Sigmoid colon (tissue), 7 donors: ENCODE measurements around the gene CENPM. TPM values are rescaled to one million over a fixed set of nuclear protein-coding genes. Genes with fewer than 3 reads are reported as not detected.
A peak's percentile ranks its signal among the peaks of the same experiment; 100 is the strongest.

Source experiments
- DNase-seq: peaks from one replicate; pipeline ENCODE4 v3.0.0-alpha.2; 2019
- H3K27ac ChIP-seq, 4 donors: fragments of 200-600 bp; sonication (generic); one replicate each; pipeline ENCODE4 v1.5.1; 2016 to 2019; ENCODE audit warnings: mild to moderate bottlenecking in 1 of 4
- H3K27me3 ChIP-seq, 3 donors: fragments of 200-600 bp; sonication (generic); one replicate each; pipeline ENCODE4 v1.5.1; 2019; ENCODE audit warnings: mild to moderate bottlenecking in 1 of 3
- H3K36me3 ChIP-seq, 4 donors: fragments of 200-600 bp; sonication (generic); one replicate each; pipeline ENCODE4 v1.5.1; 2016 to 2019
- H3K4me1 ChIP-seq, 4 donors: fragments of 200-600 bp; sonication (generic); one replicate each; pipeline ENCODE4 v1.5.1; 2017 to 2019
- H3K4me3 ChIP-seq, 4 donors: fragments of 200-600 bp; sonication (generic); one replicate each; pipeline ENCODE4 v1.5.1; 2017 to 2019; ENCODE audit warnings: mild to moderate bottlenecking in 2 of 4, moderate library complexity in 1 of 4
- H3K9me3 ChIP-seq, 4 donors: fragments of 200-600 bp in 3 of 4; sonication (generic) in 3 of 4; one replicate each; pipeline versions ENCODE4 v1.5.1 to v1.6.1; 2013 to 2019
- EP300 ChIP-seq, 4 donors: sonication (generic); formaldehyde crosslinking; IDR thresholded peaks; one replicate each; pipeline ENCODE4 v1.6.1; 2017; ENCODE audit warnings: antibody characterized with exemption in 4 of 4
- POLR2A ChIP-seq, 2 donors: fragments of 450-650 bp; IDR thresholded peaks; one replicate each; pipeline ENCODE4 v1.6.1; 2016; ENCODE audit warnings: antibody characterized with exemption in 2 of 2, mild to moderate bottlenecking in 2 of 2, moderate library complexity in 2 of 2
- POLR2AphosphoS5 ChIP-seq, 4 donors: sonication (generic); formaldehyde crosslinking; IDR thresholded peaks; one replicate each; pipeline ENCODE4 v1.6.1; 2017; ENCODE audit warnings: antibody characterized with exemption in 4 of 4
- WGBS, 2 donors: extraction: QIAGEN DNeasy Blood & Tissue Kit; methylation state at CpG; one replicate each; pipeline ENCODE4 v1.1.7; 2013; 5-methylcytosine and 5-hydroxymethylcytosine counted together
- intact Hi-C: fragments of 100-400 bp; cut with DNase I; formaldehyde crosslinking; loops from one replicate; pipeline ENCODE4 v1.15.1; 2023
- polyA plus RNA-seq, 3 donors: library from polyadenylated mRNA; stranded (reverse); fragments of 200-250 nt; gene quantifications; one replicate each; pipeline ENCODE4 v1.2.3, GENCODE V29; 2013
- total RNA-seq, 4 donors: library from RNA; depleted of rRNA; stranded (reverse); fragments of >200 nt; gene quantifications; one replicate each; pipeline ENCODE4 v1.1.0, GENCODE V29; 2016
- TF ChIP-seq, protein P1 (sequence below), 4 experiments: fragments of 450-650 bp in 3 of 4; fragments of 200-600 bp in 1 of 4; IDR thresholded peaks; one replicate each; pipeline ENCODE4 v1.5.1; 2016 to 2019; ENCODE audit warnings: antibody characterized with exemption in 4 of 4, mild to moderate bottlenecking in 3 of 4, moderate library complexity in 2 of 4
- donor health status: healthy with polysubstance abuse.
- donor health status: Bipolar disorder and iron deficiency.
- donor health status: healthy.

Gene CENPM
- total and polyA plus RNA-seq, 7 donors: 1.1 to 48.5 (median 14.7) TPM; not detected in 1

DNA sequence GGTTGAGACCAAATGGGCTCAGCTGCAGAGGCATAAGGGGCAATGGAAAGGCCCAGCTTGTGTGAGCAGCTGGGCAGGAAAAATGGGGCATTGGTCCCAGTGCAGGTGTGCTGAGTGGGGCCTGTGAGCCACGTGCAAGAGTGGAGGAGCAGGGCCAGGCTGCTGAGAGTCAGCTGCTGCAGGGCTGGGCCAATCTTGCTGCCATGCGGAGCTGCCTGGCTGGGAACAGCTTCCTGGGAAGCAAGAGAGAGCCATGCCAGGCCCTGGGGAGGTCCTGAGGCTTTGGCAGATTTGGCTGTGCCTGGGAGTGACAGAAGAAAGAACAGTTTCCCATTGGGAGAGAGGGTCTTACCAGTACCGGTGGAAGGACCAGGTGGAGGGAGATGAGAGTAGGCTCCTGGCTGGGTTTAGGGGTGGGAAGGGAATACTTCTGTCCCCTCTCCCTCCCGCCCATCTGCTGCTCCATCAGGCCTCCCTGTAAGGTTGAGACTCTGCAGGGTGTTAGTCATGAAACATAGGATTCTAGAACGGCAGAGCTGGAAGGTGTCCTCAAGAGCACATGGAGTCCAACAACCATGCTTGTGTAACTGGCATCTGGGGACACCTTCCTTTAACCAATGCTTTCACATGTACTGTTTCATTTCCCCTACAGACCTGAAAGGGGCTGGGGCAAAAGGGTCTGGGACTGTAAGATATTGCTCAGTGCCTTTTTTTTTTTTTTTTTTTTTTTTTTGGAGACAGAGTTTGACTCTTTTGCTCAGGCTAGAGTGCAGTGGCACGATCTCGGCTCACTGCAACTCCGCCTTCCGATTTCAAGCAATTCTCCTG is 32.7 kb upstream of the CENPM start:
- no peak overlapping the region for H3K27ac ChIP-seq
- H3K36me3 ChIP-seq: no peaks in the 10 kb centered on the region
- WGBS, 2 donors: 81 to 82% methylated on average over 9 of the region's 9 CpGs
- no peak for DNase-seq
- H3K4me1 ChIP-seq: peaks cover 0 to 12% (median 11%) of the 10 kb centered on the region in 4 donors
- TF ChIP-seq, protein P1, sequence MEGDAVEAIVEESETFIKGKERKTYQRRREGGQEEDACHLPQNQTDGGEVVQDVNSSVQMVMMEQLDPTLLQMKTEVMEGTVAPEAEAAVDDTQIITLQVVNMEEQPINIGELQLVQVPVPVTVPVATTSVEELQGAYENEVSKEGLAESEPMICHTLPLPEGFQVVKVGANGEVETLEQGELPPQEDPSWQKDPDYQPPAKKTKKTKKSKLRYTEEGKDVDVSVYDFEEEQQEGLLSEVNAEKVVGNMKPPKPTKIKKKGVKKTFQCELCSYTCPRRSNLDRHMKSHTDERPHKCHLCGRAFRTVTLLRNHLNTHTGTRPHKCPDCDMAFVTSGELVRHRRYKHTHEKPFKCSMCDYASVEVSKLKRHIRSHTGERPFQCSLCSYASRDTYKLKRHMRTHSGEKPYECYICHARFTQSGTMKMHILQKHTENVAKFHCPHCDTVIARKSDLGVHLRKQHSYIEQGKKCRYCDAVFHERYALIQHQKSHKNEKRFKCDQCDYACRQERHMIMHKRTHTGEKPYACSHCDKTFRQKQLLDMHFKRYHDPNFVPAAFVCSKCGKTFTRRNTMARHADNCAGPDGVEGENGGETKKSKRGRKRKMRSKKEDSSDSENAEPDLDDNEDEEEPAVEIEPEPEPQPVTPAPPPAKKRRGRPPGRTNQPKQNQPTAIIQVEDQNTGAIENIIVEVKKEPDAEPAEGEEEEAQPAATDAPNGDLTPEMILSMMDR (IDR thresholded peaks at IDR 0.05): no peak
- TF ChIP-seq POLR2AphosphoS5 (IDR thresholded peaks at IDR 0.05) (no peak), EP300 (IDR thresholded peaks at IDR 0.05) (no peak), POLR2A (IDR thresholded peaks at IDR 0.05) (no peak)
- intact Hi-C loops: no loop called here
- no peak overlapping the region for H3K4me3 ChIP-seq
- no peaks in the 10 kb centered on the region for H3K9me3 ChIP-seq
- H3K27me3 ChIP-seq: peaks cover 21 to 37% (median 28%) of the 10 kb centered on the region in 3 donors

DNA sequence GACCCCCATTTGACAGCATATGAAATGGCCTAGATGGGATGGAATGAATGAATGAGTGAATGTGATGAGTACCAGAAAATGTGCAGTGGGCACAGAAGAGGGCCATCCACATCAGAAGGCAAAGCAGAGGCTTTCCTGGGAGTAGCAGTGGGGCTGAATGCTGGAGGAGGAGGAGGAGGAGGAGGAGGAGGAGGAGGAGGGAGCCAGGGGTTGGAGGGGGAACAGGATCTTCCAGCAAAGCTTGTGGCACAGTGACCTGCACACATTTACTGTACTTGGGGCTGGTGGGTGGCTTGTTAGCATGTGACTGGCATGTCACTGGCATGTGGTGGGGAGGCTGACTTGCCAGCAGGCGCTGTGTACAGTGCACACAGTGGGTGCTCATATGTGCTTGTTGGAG is 31.8 kb upstream of the CENPM start:
- intact Hi-C loops: no loop called here
- Histone ChIP-seq H3K4me3 (no peak overlapping the region), H3K9me3 (no peaks in the 10 kb centered on the region), H3K4me1 (peaks cover 0 to 12% (median 11%) of the 10 kb centered on the region in 4 donors), H3K27me3 (peaks cover 21 to 45% (median 31%) of the 10 kb centered on the region in 3 donors), H3K27ac (no peak overlapping the region), H3K36me3 (no peaks in the 10 kb centered on the region)
- DNase-seq: no peak
- TF ChIP-seq POLR2A (IDR thresholded peaks at IDR 0.05) (no peak), EP300 (IDR thresholded peaks at IDR 0.05) (no peak), POLR2AphosphoS5 (IDR thresholded peaks at IDR 0.05) (no peak)
- TF ChIP-seq, protein P1 (IDR thresholded peaks at IDR 0.05): no peak
- WGBS, 2 donors: 96 to 98% methylated on average over 1 of the region's 1 CpG

DNA sequence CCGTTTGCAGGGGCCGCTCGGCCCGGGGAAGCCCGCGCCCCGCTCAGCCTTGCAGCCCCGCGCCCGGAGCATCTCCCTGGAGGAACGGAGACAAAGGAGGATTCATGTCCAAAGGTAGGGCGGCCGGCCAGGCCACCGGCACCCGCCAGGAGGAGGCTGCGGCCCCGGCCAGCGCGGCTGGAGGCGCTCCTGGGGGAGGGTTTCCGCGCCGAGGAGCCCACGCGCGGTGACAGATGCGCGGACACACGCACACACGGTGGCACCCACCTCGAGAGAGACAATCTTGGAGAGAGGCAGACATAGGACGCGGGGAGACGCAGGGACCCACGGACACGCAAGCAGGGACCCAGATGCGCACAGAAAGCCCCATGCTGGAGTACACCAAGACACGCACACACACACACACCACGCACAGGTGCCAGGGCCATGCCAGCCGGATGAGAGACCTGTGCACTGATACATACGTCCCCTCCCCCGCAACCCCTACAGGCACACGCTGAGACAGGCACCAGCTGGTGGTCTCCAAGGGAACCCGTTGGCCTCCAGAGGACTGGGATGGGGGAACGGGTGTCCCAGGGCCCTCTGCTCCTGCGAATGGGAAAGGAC is 30.1 kb upstream of the CENPM start:
- Histone ChIP-seq H3K36me3 (no peaks in the 10 kb centered on the region), H3K4me3 (peak overlapping the region; percentile 16 to 50 (median 40)), H3K27me3 (peaks cover 21 to 62% (median 43%) of the 10 kb centered on the region in 3 donors), H3K4me1 (peaks cover 0 to 12% (median 11%) of the 10 kb centered on the region in 4 donors), H3K9me3 (no peaks in the 10 kb centered on the region), H3K27ac (no peak overlapping the region)
- no peak for DNase-seq
- intact Hi-C loops: no loop called here
- TF ChIP-seq, protein P1 (IDR thresholded peaks at IDR 0.05): no peak
- TF ChIP-seq POLR2AphosphoS5 (IDR thresholded peaks at IDR 0.05) (no peak), POLR2A (IDR thresholded peaks at IDR 0.05) (no peak), EP300 (IDR thresholded peaks at IDR 0.05) (no peak)
- 3 to 4% methylated on average over 46 of the region's 46 CpGs for WGBS, 2 donors

DNA sequence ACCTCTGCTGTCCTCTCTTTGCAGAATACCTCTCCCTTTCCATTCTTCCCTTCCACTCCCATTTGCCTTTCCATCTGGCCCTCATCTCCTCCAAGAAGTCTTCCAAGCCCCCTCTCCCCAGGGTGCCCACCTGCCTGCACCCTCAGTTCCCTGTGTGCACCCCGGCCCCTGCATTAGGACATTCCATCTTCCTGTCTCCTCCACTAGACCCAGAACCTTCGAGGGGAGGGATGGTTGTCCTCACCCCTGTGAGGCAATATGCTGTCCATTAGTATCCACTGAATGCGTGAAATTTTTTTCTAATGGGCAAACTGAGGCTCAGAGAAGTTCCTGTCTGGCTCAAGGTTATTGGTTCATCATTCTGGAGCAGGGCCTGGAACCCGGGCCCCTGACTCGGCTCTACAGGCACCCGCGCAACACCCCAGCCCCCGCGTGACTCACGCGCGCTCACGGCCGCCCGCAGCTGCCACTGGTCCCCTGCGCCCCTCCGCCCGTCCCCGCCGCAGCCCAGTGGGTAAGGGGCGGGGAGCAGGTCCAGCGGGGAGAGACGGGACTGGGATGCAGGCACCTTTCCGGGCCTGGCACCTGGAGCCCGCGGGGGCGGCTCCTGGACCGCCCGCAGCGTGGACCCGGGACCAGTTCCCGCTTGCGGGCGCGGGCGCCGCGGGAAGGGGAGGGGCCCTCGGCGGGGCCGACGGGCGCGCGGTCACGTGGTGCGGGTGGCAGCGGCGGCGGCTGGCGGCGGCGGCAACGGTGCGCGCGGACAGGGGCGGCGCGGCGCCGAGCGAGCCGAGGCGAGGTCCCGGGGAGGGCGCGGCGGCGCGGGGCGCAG is 29.3 kb upstream of the CENPM start:
- peaks cover 21 to 70% (median 51%) of the 10 kb centered on the region in 3 donors for H3K27me3 ChIP-seq
- TF ChIP-seq EP300 (IDR thresholded peaks at IDR 0.05): no peak
- TF ChIP-seq POLR2A (IDR thresholded peaks at IDR 0.05): no peak
- TF ChIP-seq, protein P1 (IDR thresholded peaks at IDR 0.05): no peak
- TF ChIP-seq POLR2AphosphoS5 (IDR thresholded peaks at IDR 0.05): no peak
- DNase-seq: no peak
- peaks cover 0 to 12% (median 11%) of the 10 kb centered on the region in 4 donors for H3K4me1 ChIP-seq
- no peaks in the 10 kb centered on the region for H3K9me3 ChIP-seq
- intact Hi-C loops: no loop called here
- no peaks in the 10 kb centered on the region for H3K36me3 ChIP-seq
- no peak overlapping the region for H3K27ac ChIP-seq
- 2% methylated on average over 72 of the region's 72 CpGs for WGBS, 2 donors
- peak overlapping the region; percentile 16 to 50 (median 40) for H3K4me3 ChIP-seq
